Measurements from ENCODE around the gene PIP4P1.
A peak's percentile ranks its signal among the peaks of the same experiment; 100 is the strongest.

PIP4P1 gene

DNA sequence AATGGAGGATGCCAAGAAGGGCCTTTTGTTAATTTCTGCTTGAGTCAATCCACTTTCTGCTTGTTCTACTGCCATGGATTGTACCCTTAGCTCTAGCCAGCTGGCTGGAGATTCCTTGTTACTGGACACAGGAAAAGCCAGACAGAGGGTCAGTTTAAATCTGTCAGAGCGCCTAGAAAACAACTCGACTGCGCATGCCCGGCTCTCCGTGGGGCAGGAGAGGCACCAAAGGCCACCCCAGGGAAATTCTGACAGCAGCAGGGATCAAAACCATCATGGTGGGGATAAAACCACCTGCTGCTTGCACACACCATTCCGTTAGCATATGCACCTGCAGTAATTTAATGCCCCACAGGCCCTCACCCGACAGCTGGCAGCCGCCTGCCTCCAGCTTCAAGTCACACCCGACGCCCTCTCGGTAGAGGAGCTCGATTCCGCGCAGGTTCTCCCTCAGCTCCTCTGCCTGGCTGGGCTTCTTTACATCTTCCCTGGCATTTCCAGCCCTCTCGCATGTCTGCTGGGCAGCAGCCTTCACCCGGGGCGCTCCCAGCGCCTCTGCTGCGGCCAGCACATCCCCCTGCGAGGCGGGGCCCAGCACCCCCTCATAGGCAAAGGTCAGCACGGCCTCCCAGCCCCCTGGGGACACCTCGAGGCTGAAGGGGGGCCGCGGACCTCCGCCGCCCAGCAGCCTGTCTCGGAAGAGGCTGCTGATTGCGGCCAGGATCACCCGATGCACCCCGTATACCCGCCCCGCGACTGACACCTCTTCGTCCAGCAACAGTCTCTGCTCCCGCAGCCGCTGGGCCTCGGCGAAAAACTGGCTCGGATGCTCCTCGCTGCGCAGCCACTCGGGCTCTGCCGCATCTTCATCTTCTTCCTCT lies 26.3 kb downstream of the PIP4P1 start:
- no peak for FAIRE-seq

DNA sequence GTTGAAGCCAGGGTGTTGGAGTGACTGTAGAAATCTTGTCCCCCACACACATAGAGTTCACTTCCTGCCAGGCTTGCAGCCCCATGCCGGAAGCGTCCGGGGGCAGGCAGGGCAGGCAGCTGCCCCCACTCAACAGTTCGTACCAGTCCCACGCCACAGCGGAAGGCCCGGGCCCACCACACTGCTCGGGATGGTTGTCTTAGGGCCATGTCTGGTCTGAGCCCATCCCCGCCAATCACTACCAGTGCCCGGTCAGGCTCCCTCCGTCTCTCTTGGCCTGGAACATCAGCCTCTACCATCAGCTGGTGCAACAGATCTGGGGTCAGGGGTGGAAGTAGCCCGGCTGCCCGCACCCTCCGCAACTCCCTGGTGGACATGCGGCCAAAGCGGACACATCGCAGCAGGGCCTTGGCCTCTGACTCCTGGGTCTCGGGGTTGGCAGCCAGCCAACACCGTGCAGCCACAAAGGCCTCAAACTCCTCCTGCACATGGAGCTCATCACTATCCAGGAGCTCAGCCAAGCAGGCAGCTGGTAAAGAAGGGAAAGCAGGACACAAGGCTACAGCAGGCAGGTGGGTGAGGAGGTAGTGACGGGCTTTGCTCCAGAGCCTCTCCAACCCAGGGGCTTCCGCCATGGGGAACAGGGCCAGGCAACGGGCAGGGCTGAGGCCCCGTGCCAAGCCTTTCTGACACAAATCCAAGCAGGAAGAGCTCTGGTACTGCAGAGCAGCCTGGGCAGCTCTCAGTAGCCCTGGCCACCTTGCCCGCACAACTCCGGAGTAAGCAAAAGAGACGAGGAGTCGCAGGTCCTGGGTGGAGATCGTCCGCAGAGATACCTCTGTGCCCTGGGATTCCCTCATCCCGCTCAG lies 31.2 kb downstream of the PIP4P1 start:
- FAIRE-seq: no peak

GRCh38 chr14:20428802-20429201 lies 32.4 kb downstream of the PIP4P1 start:
- FAIRE-seq: no peak

- FAIRE-seq: no peak
Measured at GRCh38 chr14:20428010-20428365, 33.2 kb downstream of the PIP4P1 start.

GRCh38 chr14:20427231-20428009 lies 33.8 kb downstream of the PIP4P1 start:
- no peak for FAIRE-seq

GRCh38 chr14:20424851-20425250 lies 36.4 kb downstream of the PIP4P1 start:
- FAIRE-seq: no peak

DNA sequence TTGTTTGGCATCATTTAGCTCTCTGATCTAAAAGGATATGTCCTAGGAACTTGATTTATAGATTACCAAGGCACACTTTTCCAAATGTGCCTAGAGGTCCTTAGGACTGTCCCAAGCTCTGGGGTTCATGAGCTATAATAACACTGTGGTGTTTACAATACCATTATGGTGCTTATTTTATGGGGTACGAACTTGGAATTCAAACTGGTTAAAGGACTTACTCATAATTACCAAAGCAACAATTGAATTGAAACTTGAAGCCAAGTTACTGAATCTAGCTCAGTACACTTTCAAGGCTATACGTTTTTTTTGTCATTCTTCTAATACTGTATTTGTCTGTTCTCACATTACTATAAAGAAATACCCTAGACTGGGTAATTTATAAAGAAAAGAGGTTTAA lies 38.3 kb downstream of the PIP4P1 start:
- FAIRE-seq: no peak

DNA sequence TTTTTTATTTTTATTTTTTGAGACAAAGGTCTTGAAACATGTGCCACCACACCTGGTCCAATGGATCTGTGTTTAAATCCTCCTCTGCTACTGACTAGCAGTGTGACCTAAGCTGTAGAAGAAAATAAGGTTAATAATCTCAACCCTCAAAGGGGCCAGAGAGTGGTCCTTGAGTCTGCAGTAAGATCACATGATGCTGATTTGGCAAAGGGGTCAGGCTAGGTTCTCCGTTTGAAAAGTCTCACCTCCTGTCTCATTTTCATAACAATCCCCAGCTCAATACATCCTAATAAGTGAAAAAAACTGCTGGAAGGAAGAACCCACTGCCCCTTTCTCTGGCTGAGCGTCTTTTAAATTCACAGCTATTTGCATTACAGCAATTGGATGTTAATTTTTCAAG lies 40.0 kb downstream of the PIP4P1 start:
- no peak for FAIRE-seq

DNA sequence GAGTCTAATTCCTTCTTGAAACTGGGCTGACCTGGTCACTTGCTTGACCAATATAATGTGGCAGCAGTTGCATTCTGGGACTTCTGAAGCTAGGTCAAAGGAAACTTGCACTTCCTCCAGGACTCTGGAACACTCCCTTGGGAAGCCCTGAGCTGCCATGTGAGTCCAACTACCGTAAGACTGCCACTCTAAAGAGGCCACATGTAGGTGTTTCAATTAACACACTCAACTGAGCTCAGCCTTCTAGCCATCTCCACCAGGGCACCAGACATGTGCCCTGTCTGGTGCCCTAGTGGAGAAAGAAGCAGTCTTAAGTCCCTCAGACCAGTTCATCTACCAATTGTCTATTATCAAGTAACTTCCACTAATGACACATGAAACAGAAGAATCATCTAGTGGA lies 41.8 kb downstream of the PIP4P1 start:
- FAIRE-seq: no peak

DNA sequence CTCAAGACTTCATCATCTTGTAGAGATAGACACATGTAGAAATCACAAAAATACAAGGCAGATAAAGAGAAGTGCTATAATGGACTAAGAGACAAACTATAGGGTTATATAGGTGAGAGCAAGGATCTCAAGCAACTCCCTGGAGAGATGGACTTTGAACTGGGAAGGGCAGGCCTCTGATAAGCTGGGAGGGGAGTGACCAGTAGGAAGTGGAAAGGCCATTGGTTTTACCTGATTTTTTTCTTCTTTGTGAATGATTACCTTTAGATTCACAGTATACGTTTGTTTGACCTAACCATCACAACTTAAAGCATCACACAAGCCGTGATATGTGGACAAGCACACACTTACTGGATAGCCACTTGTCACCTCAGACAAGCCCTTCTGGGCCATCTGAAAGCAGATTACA lies 42.7 kb downstream of the PIP4P1 start:
- FAIRE-seq: no peak

- FAIRE-seq: no peak
Measured at GRCh38 chr14:20417250-20418186, 43.7 kb downstream of the PIP4P1 start.

DNA sequence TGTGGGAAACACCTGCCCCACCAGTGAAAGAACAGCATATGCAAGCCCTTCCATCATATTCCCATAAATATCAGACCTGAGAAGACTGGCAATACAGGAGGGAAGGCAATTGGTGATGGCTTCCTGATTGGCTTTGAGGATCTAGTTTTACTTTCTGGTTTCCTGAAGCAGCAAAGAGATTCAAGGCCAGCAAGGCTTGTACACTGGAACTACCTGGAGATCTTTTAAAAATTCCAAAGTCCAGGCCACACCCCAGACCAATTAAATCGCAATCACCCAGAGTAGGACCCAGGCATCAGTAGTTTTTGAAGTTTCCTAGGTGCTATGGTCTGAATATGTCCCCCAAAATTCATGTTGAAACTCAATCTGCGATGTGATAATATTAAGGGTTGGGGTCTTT lies 45.0 kb downstream of the PIP4P1 start:
- FAIRE-seq: no peak

GRCh38 chr14:20415782-20416206 lies 45.4 kb downstream of the PIP4P1 start:
- peak; percentile 7 for FAIRE-seq

- no peak for FAIRE-seq
Measured at GRCh38 chr14:20413744-20414082, 47.5 kb downstream of the PIP4P1 start.

GRCh38 chr14:20412876-20413743 lies 48.1 kb downstream of the PIP4P1 start, which contains the start of gene TEP1:
TEP1 (minus strand) TSS chr14:20413501; CDS start chr14:20408439, 5,062 bp downstream.
- no peak for FAIRE-seq

DNA sequence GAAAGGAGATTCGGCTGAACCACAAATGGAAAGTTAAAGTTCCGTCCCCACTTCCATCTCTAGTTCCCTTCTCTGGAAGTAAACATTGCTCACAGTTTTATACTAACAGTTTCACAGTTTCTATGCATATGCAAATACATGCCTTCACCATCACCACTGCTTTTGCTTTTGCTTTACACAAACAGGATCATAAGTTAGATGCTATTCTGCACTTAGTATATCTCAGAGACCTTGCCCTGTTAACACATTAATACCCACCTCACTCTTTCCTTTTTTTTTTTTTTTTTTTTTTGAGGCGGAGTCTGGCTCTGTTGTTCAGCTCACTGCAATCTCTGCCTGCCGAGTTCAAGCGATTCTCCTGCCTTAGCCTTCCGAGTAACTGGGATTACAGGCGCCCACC lies 48.8 kb downstream of the PIP4P1 start:
- FAIRE-seq: no peak

GRCh38 chr14:20409226-20409625 lies 52.0 kb downstream of the PIP4P1 start:
- no peak for FAIRE-seq

All from TTC549 (cell line).